ENCODE results near the gene ABI1.

DNA sequence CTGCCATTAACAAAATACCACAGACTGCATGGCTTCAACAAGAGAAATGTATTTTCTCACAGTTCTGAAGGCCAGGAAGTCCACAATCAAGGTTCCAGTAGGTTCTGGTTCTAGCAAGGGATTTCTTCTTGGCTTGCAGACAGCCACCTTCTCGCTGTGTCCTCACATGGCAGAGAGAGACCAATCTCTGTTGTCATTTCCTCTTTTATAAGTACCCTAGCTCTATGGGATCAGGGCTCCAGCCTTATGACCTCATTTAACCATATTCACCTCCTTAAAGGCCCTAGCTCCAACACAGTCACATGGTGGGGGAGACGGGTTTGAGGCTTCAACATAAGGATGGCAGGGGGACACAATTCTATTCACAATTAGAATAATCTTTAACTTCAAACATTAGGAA lies 23.6 kb downstream of the ABI1 start:
- no peak for TF ChIP-seq EZH2 (IDR thresholded peaks at IDR 0.05)
- no peak for TF ChIP-seq POLR2AphosphoS5 (IDR thresholded peaks at IDR 0.05; ENCODE audit: borderline replicate concordance, low read depth, low read length)
- no peak for TF ChIP-seq FOXP2 (optimal IDR thresholded peaks at IDR 0.05; ENCODE audit: control extremely low read depth, extremely low read length, insufficient read depth)

Data from SK-N-MC (cell line).